ENCODE data around the gene CCDC134.

Gene CCDC134

GRCh38 chr22:41848468-41848867 is 48.0 kb downstream of the CCDC134 start:
- no peaks in the 10 kb centered on the region for H3K9me3 ChIP-seq (ENCODE audit: insufficient read depth, low read depth, low read length)
- H3K79me2 ChIP-seq (ENCODE audit: control insufficient read depth, insufficient read depth, low read length, poor library complexity), result peaks cover 28% of the 10 kb centered on the region
- peak overlapping the region; percentile 77 for H3K4ac ChIP-seq (ENCODE audit: low read depth, low read length)
- peak in 1 of 2 donors; percentile 32 for DNase-seq
- H3K36me3 ChIP-seq (ENCODE audit: control insufficient read depth in 1 of 2, insufficient read depth in 2 of 2, low read length in 2 of 2), result peaks cover 0 to 3% of the 10 kb centered on the region in 2 experiments
- no peak overlapping the region for H3K4me2 ChIP-seq (ENCODE audit: low read length)
- H3K4me1 ChIP-seq (ENCODE audit: control insufficient read depth in 1 of 2, insufficient read depth in 2 of 2, low read length in 2 of 2), result peaks cover 10 to 23% of the 10 kb centered on the region in 2 experiments
- no peak overlapping the region for H4K8ac ChIP-seq (ENCODE audit: low read depth, low read length)
- no peak overlapping the region for H4K91ac ChIP-seq (ENCODE audit: low read depth, low read length)
- H3K23ac ChIP-seq (ENCODE audit: low read length), result no peak overlapping the region
- no peak overlapping the region for H2BK5ac ChIP-seq (ENCODE audit: low read depth, low read length, poor library complexity)
- H3K4me3 ChIP-seq (ENCODE audit: low read depth, low read length), result no peak overlapping the region
- no peak overlapping the region for H2AK5ac ChIP-seq (ENCODE audit: low read length)
- H3K79me1 ChIP-seq (ENCODE audit: low read length), result peaks cover 4% of the 10 kb centered on the region
- no peak overlapping the region for H2BK12ac ChIP-seq (ENCODE audit: low read length)
- no CpG with 5 or more reads among the region's 5 CpGs for WGBS (ENCODE audit: extremely low coverage, insufficient coverage, insufficient read length)
- H4K12ac ChIP-seq (ENCODE audit: low read depth, low read length), result no peak overlapping the region
- no peak overlapping the region for H3K18ac ChIP-seq (ENCODE audit: low read length)
- H2AFZ ChIP-seq (ENCODE audit: insufficient read depth, low read length, poor library complexity), result no peak overlapping the region
- no peak overlapping the region for H2BK120ac ChIP-seq (ENCODE audit: insufficient read depth, low read length, poor library complexity)
- no peaks in the 10 kb centered on the region for H3K27me3 ChIP-seq (ENCODE audit: insufficient read depth, low read length)
- H3K27ac ChIP-seq (ENCODE audit: low read depth, low read length), result no peak overlapping the region
- H3K14ac ChIP-seq (ENCODE audit: low read length), result no peak overlapping the region
- no peak overlapping the region for H3K9ac ChIP-seq (ENCODE audit: low read length)

- no CpG with 5 or more reads among the region's 2 CpGs for WGBS (ENCODE audit: extremely low coverage, insufficient coverage, insufficient read length)
- H3K79me1 ChIP-seq (ENCODE audit: low read length), result peaks cover 3% of the 10 kb centered on the region
Observed at GRCh38 chr22:41856469-41856868, 56.0 kb downstream of the CCDC134 start.

GRCh38 chr22:41857155-41857859 is 56.8 kb downstream of the CCDC134 start:
- Histone ChIP-seq H3K14ac (ENCODE audit: low read length) (no peak overlapping the region), H3K27me3 (ENCODE audit: insufficient read depth, low read length) (no peaks in the 10 kb centered on the region), H2AK5ac (ENCODE audit: low read length) (no peak overlapping the region), H4K12ac (ENCODE audit: low read depth, low read length) (no peak overlapping the region), H3K18ac (ENCODE audit: low read length) (peak overlapping the region; percentile 45), H3K23ac (ENCODE audit: low read length) (no peak overlapping the region), H3K36me3 (ENCODE audit: control insufficient read depth in 1 of 2, insufficient read depth in 2 of 2, low read length in 2 of 2) (peaks cover 0 to 3% of the 10 kb centered on the region in 2 experiments), H2BK120ac (ENCODE audit: insufficient read depth, low read length, poor library complexity) (no peak overlapping the region), H3K4ac (ENCODE audit: low read depth, low read length) (peak overlapping the region; percentile 76), H3K9me3 (ENCODE audit: insufficient read depth, low read depth, low read length) (no peaks in the 10 kb centered on the region), H3K9ac (ENCODE audit: low read length) (no peak overlapping the region), H3K79me1 (ENCODE audit: low read length) (peaks cover 3% of the 10 kb centered on the region), H4K91ac (ENCODE audit: low read depth, low read length) (no peak overlapping the region), H3K4me1 (ENCODE audit: control insufficient read depth in 1 of 2, insufficient read depth in 2 of 2, low read length in 2 of 2) (peaks cover 3 to 6% of the 10 kb centered on the region in 2 experiments), H3K27ac (ENCODE audit: low read depth, low read length) (no peak overlapping the region), H3K4me2 (ENCODE audit: low read length) (no peak overlapping the region), H4K8ac (ENCODE audit: low read depth, low read length) (no peak overlapping the region), H3K79me2 (ENCODE audit: control insufficient read depth, insufficient read depth, low read length, poor library complexity) (peaks cover 14% of the 10 kb centered on the region), H2BK12ac (ENCODE audit: low read length) (no peak overlapping the region), H3K4me3 (ENCODE audit: low read depth, low read length) (no peak overlapping the region), H2BK5ac (ENCODE audit: low read depth, low read length, poor library complexity) (no peak overlapping the region), H2AFZ (ENCODE audit: insufficient read depth, low read length, poor library complexity) (no peak overlapping the region)
- WGBS (ENCODE audit: extremely low coverage, insufficient coverage, insufficient read length), result no CpG with 5 or more reads among the region's 7 CpGs
- peak; percentile 30 to 59 for DNase-seq

More at GRCh38 chr22:41856469-41856868, 56.0 kb downstream of the CCDC134 start:
- Histone ChIP-seq H3K27ac (ENCODE audit: low read depth, low read length) (no peak overlapping the region), H3K4me1 (ENCODE audit: control insufficient read depth in 1 of 2, insufficient read depth in 2 of 2, low read length in 2 of 2) (peaks cover 3% of the 10 kb centered on the region in 2 experiments), H3K9me3 (ENCODE audit: insufficient read depth, low read depth, low read length) (no peaks in the 10 kb centered on the region), H3K9ac (ENCODE audit: low read length) (no peak overlapping the region), H3K36me3 (ENCODE audit: control insufficient read depth in 1 of 2, insufficient read depth in 2 of 2, low read length in 2 of 2) (peaks cover under 1 to 3% of the 10 kb centered on the region in 2 experiments), H2AK5ac (ENCODE audit: low read length) (no peak overlapping the region), H4K12ac (ENCODE audit: low read depth, low read length) (no peak overlapping the region), H2AFZ (ENCODE audit: insufficient read depth, low read length, poor library complexity) (no peak overlapping the region), H2BK12ac (ENCODE audit: low read length) (no peak overlapping the region), H2BK5ac (ENCODE audit: low read depth, low read length, poor library complexity) (no peak overlapping the region), H4K8ac (ENCODE audit: low read depth, low read length) (no peak overlapping the region), H3K18ac (ENCODE audit: low read length) (no peak overlapping the region), H3K14ac (ENCODE audit: low read length) (no peak overlapping the region), H2BK120ac (ENCODE audit: insufficient read depth, low read length, poor library complexity) (no peak overlapping the region), H4K91ac (ENCODE audit: low read depth, low read length) (no peak overlapping the region), H3K4ac (ENCODE audit: low read depth, low read length) (no peak overlapping the region), H3K4me3 (ENCODE audit: low read depth, low read length) (no peak overlapping the region), H3K79me2 (ENCODE audit: control insufficient read depth, insufficient read depth, low read length, poor library complexity) (peaks cover 14% of the 10 kb centered on the region), H3K23ac (ENCODE audit: low read length) (no peak overlapping the region), H3K4me2 (ENCODE audit: low read length) (no peak overlapping the region), H3K27me3 (ENCODE audit: insufficient read depth, low read length) (no peaks in the 10 kb centered on the region)
- DNase-seq, result no peak

GRCh38 chr22:41857860-41858199 is 57.4 kb downstream of the CCDC134 start:
- H3K79me2 ChIP-seq (ENCODE audit: control insufficient read depth, insufficient read depth, low read length, poor library complexity), result peaks cover 16% of the 10 kb centered on the region
- H2AK5ac ChIP-seq (ENCODE audit: low read length), result no peak overlapping the region
- no peak overlapping the region for H2AFZ ChIP-seq (ENCODE audit: insufficient read depth, low read length, poor library complexity)
- no peak overlapping the region for H3K27ac ChIP-seq (ENCODE audit: low read depth, low read length)
- H3K4me3 ChIP-seq (ENCODE audit: low read depth, low read length), result no peak overlapping the region
- no peaks in the 10 kb centered on the region for H3K27me3 ChIP-seq (ENCODE audit: insufficient read depth, low read length)
- H3K79me1 ChIP-seq (ENCODE audit: low read length), result peaks cover 3% of the 10 kb centered on the region
- DNase-seq, result no peak
- no peak overlapping the region for H4K12ac ChIP-seq (ENCODE audit: low read depth, low read length)
- no peak overlapping the region for H2BK12ac ChIP-seq (ENCODE audit: low read length)
- H3K4me1 ChIP-seq (ENCODE audit: control insufficient read depth in 1 of 2, insufficient read depth in 2 of 2, low read length in 2 of 2), result peaks cover 5 to 6% of the 10 kb centered on the region in 2 experiments
- no peak overlapping the region for H3K4me2 ChIP-seq (ENCODE audit: low read length)
- no peaks in the 10 kb centered on the region for H3K9me3 ChIP-seq (ENCODE audit: insufficient read depth, low read depth, low read length)
- H4K8ac ChIP-seq (ENCODE audit: low read depth, low read length), result no peak overlapping the region
- no peak overlapping the region for H3K14ac ChIP-seq (ENCODE audit: low read length)
- H4K91ac ChIP-seq (ENCODE audit: low read depth, low read length), result no peak overlapping the region
- peaks cover 0 to 3% of the 10 kb centered on the region in 2 experiments for H3K36me3 ChIP-seq (ENCODE audit: control insufficient read depth in 1 of 2, insufficient read depth in 2 of 2, low read length in 2 of 2)
- no peak overlapping the region for H3K4ac ChIP-seq (ENCODE audit: low read depth, low read length)
- H2BK120ac ChIP-seq (ENCODE audit: insufficient read depth, low read length, poor library complexity), result no peak overlapping the region
- no peak overlapping the region for H3K9ac ChIP-seq (ENCODE audit: low read length)
- no peak overlapping the region for H3K23ac ChIP-seq (ENCODE audit: low read length)
- no peak overlapping the region for H3K18ac ChIP-seq (ENCODE audit: low read length)
- H2BK5ac ChIP-seq (ENCODE audit: low read depth, low read length, poor library complexity), result no peak overlapping the region

All from trophoblast cell (in vitro differentiated cells and primary cell).